T-helper 1 cell (primary cell): ENCODE data around the gene PPFIA4.

Source experiments
- DNase-seq, 5 donors: peaks; one replicate each; pipeline ENCODE4 v3.0.0-alpha.2; 2012 to 2020

PPFIA4 gene

DNA sequence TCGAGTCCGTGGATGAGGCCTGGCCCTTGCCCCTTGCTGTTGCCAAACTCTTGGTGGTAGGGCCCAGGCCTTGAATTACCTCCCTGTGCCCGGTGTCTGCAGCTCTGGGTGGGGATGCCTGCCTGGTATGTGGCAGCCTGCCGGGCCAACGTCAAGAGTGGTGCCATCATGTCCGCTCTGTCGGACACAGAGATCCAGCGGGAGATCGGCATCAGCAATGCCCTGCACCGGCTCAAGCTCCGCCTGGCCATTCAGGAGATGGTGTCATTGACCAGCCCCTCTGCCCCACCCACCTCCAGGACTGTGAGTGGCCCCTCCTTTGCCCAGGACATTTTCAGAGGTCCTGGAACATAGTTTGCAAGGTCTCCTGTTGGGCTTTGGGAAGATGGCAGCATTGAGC, 33.8 kb downstream of the PPFIA4 start:
- DNase-seq = no peak

DNA sequence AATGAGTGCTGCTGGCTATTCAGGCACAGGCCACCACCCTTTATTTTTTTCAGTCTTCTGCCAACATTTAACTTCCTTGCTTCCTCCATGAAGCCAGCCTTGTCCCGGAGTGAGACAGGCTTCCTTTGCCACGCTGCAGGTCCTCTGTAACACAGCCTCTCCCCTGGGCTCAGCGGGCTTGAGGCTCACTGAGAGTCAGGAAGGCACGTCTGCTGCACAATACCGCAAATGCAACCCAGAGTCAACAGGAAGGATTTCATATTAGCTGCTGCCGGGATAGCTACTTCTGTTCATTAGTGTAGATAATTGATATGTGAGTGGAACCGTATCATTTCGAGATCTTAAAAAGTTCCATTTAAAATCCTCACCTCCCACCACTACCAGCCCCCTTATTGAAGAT, 37.0 kb downstream of the PPFIA4 start:
- DNase-seq = no peak

DNA sequence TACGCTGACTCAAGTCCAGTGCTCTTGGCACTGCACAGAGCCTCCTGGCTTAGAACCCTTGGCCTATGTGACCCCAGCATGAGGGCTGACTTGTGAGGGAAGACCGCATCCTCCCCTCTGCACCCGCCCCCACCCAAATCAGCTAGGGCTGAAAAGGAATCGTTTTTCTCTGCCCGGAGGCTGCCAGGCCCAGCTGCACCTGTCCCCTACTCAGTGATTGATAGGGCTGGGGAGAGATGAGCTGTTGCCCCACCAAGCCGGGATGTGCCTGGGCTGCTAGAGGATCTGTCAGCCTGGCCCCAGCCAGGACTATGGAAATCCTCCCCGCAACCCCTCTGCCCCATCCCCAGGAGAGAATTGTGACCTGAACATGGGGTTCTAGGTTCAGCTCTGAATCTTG, 38.9 kb downstream of the PPFIA4 start:
- DNase-seq = no peak

DNA sequence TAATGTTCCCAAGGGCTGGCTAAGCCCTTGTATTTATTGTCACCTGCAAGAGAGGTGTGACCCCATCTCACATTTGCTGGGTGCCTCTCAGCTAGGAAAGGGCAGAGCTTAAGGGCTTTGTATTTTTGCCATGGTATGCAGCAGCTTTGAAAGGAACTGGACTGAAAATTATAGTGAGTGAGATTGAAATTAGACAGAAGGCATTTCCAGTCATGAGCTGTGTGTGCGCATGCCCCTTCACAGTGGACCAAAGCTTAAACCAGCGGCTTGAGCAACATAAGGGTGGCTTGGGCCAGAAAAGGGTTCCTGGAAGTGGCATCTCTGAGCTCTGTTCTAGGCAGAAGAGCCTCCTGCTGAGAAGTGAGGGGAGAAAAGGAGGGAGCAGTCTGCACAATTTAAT, 39.7 kb downstream of the PPFIA4 start:
- no peak for DNase-seq

DNA sequence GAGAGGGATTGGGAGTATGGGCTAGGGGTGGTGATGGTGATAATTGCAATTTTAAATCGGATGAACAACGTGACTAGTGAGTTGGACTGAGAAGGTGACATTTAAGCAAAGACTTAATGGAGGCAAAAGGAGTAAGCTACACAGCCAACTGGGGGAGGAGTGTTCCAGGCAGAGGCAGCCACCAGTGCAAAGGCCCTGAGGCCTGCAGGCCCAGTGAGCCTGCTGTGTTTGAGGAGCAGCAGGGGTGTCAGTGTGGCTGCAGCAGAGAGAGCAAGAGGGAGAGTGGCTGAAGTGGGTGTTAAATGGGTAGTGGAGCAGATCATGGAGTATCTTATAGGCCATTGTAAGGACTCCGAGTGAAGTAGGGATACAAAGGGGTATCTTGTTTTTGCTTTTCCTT, 40.7 kb downstream of the PPFIA4 start:
- DNase-seq = no peak

DNA sequence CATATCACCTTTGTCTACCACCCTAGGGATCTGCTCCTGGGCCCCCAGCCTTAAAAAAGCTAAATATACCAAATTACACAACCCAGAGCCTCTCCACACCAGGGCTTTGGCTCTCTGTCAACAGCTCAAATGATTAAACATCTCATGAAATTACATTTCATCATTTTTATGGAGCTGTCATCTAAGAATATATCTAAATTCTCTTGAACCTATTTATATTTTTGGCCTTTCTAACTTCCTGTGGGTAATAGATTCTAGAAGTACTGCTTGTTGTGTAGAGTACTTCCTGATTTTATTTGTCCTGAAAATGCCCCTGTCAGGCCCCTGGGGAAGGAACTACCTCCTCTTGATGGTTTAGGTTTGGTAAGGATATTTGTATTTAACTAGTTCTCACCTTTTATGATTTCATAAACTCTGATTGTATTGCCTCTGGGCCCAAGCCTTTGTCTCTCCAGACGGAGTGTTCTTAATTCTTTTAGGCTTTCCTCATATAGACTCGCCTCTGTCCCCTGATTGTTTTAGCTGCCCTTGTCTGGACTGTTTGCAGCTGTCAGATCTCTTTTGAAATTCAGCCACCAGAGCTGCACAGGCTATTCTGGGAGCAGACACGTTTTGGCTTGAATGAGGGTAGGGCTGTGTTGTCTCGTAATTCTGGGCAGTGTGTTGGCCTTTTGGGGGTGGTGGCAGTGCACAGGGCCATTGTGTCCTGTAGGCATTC, 42.9 kb downstream of the PPFIA4 start:
- DNase-seq = no peak

DNA sequence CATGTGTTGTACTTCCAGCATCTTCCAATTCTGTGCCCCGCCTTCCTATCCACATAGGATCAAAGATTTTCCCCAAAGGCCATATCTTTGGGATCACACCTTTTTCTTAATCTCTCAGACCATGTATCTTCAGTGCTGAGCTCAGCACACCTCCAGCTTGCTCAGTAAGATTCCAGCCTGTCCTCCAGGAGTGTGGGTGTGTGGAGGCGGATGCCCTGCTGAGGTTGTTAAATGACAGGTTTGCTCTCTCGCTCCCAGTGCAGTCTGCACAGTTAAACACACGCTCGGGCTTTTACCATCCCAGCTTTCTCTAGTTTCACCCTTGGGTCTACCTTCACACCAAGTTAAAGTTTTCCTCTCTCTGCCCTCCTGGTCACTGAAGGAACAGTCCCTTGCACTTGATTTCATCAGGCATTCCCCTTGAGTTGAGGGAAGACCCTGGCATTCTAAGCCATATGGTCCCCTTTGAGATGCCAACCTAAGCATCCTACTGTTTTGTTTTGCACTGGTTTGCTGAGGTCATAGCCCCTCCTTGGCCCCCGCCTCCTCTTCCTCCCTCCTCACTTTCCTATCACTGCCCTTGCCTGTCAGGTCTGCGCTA, 45.8 kb downstream of the PPFIA4 start:
- no peak for DNase-seq

DNA sequence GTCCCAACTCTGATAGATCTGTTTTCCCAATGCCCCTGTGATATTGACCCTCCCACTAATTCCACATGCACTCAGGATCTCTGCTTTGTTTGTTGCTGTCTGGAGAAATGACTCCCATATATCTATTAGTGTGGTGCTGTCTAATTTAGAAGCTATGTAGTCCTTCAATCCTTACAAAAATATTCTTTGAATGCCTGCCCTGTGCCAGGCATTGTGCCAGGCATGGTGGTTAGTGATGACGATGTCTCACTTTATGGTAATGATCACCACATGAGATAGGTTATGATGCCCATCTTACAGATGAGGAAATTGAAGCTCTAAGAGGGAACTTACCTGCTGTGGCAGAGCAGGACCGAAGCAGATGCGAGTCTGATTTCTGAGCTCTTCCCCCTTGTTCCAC, 46.6 kb downstream of the PPFIA4 start:
- DNase-seq = no peak

DNA sequence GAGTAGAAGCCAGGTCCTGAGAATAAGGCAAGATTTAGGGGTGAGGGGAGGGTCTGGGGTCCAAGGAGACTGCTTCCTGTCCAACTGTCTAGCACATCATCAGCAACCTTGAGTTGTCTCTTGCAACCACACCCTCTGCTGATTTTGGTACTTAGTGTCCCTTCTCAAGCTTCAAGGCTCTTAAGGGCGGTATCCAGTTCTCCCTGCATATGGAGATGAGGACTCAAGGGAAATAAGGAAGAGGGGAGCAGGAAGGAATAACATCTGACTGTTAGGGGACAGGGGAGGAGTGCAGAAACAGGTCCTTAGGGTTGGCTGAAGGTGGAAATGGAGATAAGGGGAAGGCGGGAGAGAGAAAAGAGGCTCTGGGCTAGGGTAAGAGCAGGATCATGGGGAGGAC, 47.2 kb downstream of the PPFIA4 start:
- DNase-seq = no peak

DNA sequence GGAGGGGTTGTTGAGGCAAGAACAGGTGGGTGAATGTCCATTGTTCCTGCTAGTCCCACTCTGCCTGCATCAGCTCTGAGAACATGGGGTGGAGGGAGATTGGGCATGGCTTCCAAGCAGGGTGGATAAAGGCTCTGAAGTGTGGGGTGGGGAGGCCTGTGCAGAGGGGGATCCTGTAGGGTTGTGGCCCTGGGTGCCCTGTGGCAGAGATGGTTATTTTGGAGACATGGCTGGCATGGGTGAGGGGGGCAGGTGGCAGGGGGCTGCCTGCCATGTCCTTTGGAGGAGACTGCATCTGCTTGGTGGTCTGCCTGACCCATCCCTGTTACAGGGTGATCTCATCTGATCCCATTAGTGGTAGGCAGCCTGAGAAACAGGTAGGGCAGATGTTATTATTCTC, 48.3 kb downstream of the PPFIA4 start:
- DNase-seq = no peak

DNA sequence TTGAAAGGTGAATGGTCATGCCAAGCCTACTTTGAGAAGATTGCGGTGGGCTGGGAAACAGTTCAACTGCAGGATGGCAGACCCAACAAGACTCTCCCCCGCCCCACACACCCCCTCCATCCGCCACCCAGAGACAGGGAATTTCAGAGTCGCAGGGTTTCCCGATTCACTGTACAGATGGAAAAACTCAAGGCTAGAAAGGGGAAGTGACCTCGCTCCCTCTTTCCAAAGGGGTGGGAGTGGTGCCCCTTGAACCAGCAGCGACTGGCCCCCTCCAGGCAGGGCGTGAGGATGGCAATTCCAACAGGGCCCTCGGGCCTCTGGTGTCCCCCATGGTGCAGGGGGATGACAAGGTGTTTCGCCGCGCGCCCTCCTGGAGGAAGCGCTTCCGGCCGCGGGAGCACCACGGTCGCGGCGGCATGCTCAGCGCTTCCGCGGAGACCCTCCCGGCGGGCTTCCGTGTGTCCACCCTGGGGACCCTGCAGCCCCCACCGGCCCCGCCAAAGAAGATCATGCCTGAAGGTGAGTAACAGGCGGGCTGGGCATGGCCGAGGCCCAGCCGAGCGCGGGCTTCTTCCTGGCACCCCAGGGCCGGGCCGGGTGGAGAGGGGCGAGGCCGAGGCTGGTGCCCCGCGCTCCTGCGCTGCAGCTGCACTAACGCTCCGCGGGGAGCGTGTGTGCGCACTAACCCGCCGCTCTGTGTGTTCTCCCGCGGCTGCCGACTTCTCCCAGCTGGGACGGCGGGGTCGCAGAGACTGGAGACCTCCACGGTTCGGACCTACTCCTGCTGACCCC, 49.1 kb downstream of the PPFIA4 start:
- DNase-seq = peak in 1 of 5 donors; percentile 16

DNA sequence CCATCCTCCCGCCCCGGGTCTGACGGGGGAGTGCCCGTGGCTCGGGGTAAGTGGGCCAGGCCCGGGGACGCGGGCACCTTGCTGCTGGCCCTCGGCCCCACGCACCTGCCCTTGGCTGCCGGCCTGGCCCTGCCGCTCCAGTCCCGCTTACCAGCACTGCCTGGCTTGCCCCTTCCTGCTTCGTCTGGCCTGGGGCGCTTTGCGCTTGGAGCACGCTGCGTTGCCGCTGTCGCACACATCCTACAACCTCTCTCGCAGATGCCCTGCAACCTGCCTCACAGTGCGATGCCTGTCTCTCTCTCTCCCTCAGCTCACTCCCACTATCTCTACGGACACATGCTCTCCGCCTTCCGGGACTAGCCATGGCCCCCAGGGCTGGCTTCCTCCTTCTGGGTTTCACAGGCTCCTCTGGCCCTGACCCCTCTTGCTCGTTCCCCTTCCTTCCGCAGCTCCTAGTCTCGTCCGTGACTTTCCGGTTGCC, 49.8 kb downstream of the PPFIA4 start:
- DNase-seq = no peak

DNA sequence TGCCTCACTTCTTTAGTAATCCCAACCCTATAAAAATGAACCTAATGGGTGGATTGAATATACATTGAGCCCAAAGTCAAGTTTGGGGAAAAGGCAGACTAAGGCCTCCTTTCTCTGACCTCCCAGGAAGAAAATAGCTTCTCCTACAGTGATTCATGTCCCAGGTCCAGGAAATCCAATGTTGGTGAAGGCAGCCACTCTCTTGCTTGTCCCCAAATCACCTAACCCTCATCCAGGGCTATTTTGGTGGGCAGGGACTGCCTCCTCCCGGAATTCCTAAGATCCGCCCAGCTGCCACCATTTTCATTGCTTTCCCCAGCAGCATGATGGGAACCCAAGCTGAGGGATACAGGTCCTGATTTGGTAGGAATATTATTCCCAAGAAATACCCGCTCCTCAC, 51.1 kb downstream of the PPFIA4 start:
- no peak for DNase-seq

DNA sequence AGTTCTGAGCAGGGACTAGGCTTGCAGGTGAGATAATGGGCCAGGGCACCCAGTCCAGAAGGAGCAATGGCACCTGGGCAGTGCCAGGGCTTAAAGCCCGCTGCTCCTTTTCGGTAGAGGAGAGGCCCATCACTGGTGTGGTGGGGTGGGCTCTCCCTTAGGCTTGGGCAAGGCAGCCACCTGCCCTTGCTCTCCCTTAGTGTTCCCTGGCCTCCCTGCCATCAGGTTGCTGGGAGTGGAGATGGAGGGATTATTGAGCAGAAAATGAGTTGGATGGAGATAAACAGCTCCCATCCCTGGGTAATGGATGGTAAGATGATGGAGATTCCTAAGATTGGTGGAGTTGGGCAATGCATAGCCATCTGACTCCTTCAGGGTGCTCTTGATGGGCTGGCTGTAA, 51.7 kb downstream of the PPFIA4 start:
- no peak for DNase-seq

DNA sequence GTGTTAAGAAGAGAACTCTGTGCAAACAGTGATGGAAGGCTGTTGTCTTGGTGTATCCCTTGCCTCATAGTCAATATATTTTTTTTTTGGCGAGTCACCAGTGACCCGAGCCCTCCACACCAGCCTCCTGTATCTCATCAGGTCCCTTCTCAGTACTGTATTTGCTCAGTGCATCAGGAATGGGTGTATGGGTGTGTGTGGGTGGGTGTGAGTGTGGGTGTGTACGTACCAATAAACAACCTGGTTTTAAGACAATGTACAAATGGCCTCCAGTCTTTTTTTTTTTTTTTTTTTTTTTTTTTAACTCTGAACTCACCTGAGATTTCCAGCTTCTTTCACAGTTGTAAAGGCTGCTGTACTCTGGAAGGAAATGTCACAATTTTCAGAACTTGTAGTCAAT, 52.2 kb downstream of the PPFIA4 start:
- no peak for DNase-seq

DNA sequence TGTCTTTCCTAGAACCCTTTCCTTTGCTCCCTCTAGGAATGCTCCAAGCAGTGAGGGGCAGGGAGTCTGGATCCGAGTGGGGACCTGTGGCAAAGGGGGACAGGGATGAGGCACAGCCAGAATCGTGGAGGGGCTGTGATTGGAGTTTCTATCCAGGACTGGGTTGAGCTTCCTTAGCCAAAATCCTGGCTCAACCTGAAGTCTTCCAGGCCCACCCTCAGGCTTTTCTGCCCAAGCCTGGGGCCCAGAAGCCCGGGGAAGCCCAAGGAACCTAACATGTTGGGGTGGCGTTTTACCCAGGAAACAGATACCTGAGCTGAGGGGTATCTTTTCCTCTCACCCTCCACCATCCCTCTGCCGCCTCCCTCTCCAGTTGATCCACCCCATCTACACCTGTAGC, 54.2 kb downstream of the PPFIA4 start:
- DNase-seq = no peak

DNA sequence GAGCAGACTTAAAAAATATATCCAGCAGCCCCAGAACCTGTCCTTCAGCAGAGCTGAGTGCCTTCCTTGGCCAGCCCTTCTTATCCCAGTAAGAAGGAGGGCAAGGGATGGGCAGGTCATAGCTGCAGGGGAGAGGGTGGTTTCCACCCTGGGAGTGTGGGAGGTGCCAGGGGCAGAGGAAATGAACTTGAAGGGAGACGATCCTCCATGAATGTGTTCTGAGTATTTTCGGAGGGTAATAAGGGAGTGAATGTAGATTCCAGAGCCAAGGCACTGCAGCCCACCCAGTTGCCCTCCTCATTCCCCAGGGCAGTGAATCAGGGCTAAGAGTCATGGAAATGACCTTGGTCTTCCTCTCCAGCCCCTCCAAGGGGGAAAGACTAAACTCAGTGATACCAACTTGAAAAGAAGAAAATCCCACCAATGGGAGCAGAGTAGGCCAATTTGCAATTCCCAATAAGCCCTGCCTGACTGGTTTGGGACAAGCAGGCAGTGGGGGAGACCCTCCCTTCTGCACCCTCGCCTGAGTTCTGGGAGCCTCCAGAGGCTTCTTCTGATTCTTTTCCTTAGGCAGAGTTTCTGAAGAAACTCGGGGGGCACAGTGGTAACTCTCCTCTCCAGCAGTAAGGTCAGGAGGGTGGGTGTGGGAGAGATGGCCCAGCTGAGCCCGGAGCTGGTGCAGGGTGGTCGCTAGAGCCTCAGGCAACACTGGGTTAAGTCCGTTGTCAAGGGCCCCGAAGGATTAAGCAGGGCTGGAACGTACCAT, 55.4 kb downstream of the PPFIA4 start:
- no peak for DNase-seq

DNA sequence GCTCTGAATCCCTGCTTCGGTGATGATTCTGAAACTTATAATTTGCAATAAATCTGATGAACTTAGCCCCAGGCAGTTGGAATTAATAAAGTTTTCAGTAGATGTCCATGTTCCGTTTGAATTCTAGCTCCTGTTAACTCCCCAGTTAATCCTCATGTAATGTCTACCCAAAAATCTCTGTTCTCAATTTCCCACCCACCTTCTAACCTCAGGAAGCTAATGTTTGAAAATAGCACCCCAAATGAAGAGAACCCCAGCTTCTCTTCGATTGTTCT, 55.9 kb downstream of the PPFIA4 start:
- no peak for DNase-seq

DNA sequence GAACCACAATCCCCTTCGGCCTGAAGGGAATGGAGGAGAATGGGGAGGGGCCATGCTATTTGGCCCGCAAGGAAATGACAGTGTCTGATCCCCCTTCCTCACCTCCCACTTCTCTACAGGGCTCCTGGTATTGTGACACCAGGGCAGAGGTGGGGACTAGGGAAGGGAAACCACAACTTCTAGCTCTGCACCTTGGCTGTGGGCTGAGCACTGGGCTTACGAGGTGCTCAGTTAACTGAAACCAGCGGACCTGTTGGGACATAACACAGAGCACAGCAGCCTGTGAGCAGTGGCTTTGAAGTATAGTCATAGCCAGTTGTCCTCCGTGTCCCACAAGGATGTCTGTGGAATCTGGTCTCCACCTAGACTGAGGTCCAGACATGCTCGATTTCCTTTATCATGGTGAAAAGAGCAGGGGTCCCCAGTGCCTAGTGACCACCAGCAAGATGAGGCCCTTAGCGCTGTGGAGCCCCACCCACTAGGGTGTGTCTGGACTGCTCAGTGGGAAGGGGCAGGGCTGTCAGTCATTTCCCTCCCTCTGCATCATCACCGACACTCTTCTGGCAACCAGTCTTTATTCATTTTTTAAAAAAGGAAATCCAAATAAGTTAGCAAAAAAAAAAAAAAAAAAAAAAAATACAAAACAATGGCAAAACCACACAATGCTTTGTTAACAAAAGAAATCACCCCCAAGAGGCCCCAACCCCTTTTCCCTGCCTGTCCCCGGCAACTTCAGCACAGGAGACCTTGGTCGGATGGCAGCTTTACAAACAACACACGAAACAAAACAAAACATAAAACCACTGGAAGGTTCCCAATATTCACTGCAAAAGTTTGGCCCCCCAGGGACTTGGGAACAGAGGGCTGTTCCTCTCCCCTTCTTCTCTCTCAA, 56.5 kb downstream of the PPFIA4 start:
- no peak for DNase-seq

DNA sequence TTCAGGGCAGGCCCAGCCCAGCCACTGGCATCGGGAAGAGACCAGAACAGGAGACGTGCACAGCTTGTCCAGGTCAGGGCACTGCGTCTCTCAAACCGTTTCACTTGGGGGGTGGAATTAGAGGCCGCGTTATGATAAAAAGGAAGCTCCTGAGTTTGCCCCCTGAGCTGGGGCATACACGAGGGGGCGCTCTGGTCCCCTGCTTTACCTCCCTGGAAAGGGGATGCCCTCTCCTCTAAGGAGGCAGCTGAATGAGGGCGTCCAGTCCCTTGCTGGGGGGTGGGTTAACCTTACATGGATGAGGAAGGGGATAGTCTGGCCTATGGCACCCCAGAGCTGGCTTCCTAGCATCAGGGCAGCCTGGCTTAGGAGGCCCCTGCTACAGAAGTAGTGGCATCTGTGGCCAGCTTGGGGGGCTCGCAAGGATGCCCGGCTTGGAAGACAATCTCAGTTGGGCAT, 57.2 kb downstream of the PPFIA4 start:
- DNase-seq = no peak

DNA sequence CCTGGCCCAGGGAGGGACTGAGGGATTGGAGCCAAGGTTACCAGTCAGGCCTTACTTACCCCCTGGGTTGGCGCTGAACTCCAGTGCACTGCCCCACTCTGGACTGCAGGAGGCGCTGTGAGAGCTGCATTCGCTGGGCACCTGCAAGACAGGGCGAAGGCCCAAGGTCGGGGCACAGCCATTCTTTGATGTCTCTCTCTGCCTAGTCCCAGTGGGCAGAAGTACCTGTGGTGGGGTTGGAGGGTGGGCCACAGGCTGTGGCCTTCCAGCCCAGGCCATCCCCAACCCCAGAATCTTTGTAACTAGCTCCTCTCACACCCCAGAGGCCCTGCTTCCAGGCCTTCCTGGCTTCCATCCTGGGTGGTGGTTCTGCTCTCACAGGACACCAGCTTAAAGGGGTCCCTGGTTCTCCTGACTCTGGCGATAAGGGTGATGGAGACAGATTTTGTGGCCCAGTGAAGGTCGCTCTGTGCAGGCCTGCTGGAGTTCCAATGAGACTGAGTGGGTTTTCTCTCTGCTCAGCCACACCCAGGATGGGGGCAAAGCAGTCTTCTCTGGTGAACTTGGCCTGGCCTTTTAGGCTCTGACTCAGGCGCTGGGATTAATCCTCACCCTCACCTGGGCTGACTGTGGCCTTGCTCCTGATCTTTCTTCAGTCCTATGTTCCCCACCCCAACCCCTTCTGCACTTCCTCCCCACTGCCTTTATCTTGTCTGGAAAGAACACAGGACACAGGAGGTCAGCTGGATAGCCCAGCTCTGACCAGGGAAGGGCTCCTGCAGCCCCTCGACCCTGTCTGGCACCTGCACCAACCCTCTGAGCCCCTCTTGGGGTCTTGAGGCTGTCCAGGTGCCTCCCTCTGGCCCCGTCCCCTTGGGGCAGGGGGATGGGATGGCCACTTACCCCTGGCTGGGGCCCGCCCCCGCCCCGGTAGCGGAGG, 58.6 kb downstream of the PPFIA4 start:
- no peak for DNase-seq
